H1 (cell line): Measurements from ENCODE around the gene CKM. TPM values are rescaled to one million over a fixed set of nuclear protein-coding genes. Genes with fewer than 3 reads are reported as not detected.
A peak's percentile ranks its signal among the peaks of the same experiment; 100 is the strongest.

Source experiments
- CTCF ChIA-PET: fragments of 300-600 bp; sonication (Branson Sonifier 250); formaldehyde crosslinking; loops from one replicate; lab custom pipeline; 2021; ENCODE audit not compliant: partially characterized antibody; lab: Charles Lee
- POLR2A ChIA-PET: fragments of 300-600 bp; sonication (Branson Sonifier 250); formaldehyde crosslinking; loops from one replicate; lab custom pipeline; 2021; ENCODE audit warnings: inconsistent platforms; ENCODE audit not compliant: partially characterized antibody; lab: Charles Lee
- DNase-seq, 2 experiments: peaks; one replicate each; pipeline versions ENCODE4 v3.0.0 to v3.0.0-alpha.2; 2010 to 2022; ENCODE audit warnings: low spot score in 2 of 2, low read depth in 1 of 2, mixed read lengths in 1 of 2
- FAIRE-seq: peaks from 2 replicates; lab custom pipeline; 2011; peaks lifted over from hg19 to GRCh38; lab: Jason Lieb, UNC
- H2AFZ ChIP-seq: 2 replicates; pipeline ENCODE4 v1.8.1; 2012; ENCODE audit warnings: low read length, inconsistent platforms
- H2AK5ac ChIP-seq: 2 replicates; pipeline ENCODE4 v1.6.1; 2013; ENCODE audit warnings: low read depth, low read length
- H2BK120ac ChIP-seq: replicated peaks from 2 replicates; pipeline ENCODE3; 2013; ENCODE audit warnings: low read depth, low read length, inconsistent platforms
- H2BK12ac ChIP-seq: 2 replicates; pipeline ENCODE4 v1.6.1; 2013; ENCODE audit warnings: low read depth, low read length
- H2BK15ac ChIP-seq: 2 replicates; pipeline ENCODE4 v1.6.1; 2013; ENCODE audit warnings: low read length
- H2BK20ac ChIP-seq: 2 replicates; pipeline ENCODE4 v1.6.1; 2013; ENCODE audit warnings: low read length
- H2BK5ac ChIP-seq: 2 replicates; pipeline ENCODE4 v1.6.1; 2013; ENCODE audit warnings: low read depth, low read length
- H3K14ac ChIP-seq: 2 replicates; pipeline ENCODE4 v1.6.1; 2013; ENCODE audit warnings: inconsistent platforms; ENCODE audit not compliant: insufficient read length
- H3K18ac ChIP-seq: 2 replicates; pipeline ENCODE4 v1.6.1; 2013; ENCODE audit warnings: low read length; ENCODE audit errors: extremely low read depth
- H3K23ac ChIP-seq: 2 replicates; pipeline ENCODE4 v1.6.1; 2013; ENCODE audit warnings: inconsistent platforms; ENCODE audit not compliant: insufficient read length
- H3K23me2 ChIP-seq: 2 replicates; pipeline ENCODE4 v1.6.1; 2013; ENCODE audit warnings: low read depth, low read length
- H3K27ac ChIP-seq: 2 replicates; pipeline ENCODE4 v1.6.1; 2011; ENCODE audit warnings: low read depth, low read length, inconsistent platforms
- H3K27me3 ChIP-seq, 4 experiments: replicated peaks in 1 of 4; 1 replicate in 1 of 4; 2 replicates in 3 of 4; pipeline versions ENCODE4 v1.6.1 to v1.8.1; 2011 to 2013; ENCODE audit warnings: low read length in 3 of 4, mild to moderate bottlenecking in 3 of 4, inconsistent platforms in 2 of 4, mixed read lengths in 2 of 4, moderate library complexity in 1 of 4; ENCODE audit not compliant: control insufficient read depth in 3 of 4, insufficient read depth in 3 of 4; ENCODE audit errors: extremely low read depth in 1 of 4
- H3K36me3 ChIP-seq, 4 experiments: 2 replicates each; pipeline versions ENCODE4 v1.6.1 to v1.8.1; 2011 to 2013; ENCODE audit warnings: mild to moderate bottlenecking in 4 of 4, low read length in 3 of 4, moderate library complexity in 2 of 4, control low read depth in 1 of 4, inconsistent platforms in 1 of 4; ENCODE audit not compliant: insufficient read depth in 4 of 4, control insufficient read depth in 2 of 4
- H3K4ac ChIP-seq: replicated peaks from 2 replicates; pipeline ENCODE3; 2013; ENCODE audit warnings: low read length, low read depth, mixed read lengths, inconsistent platforms; ENCODE audit not compliant: insufficient read length
- H3K4me1 ChIP-seq, 4 experiments: replicated peaks in 1 of 4; 1 replicate in 1 of 4; 2 replicates in 3 of 4; pipeline versions ENCODE4 v1.6.1 to v1.8.1; 2011 to 2013; ENCODE audit warnings: low read length in 3 of 4, inconsistent platforms in 2 of 4, mixed read lengths in 1 of 4; ENCODE audit not compliant: insufficient read depth in 4 of 4, control insufficient read depth in 3 of 4
- H3K4me2 ChIP-seq, 2 experiments: 2 replicates each; pipeline versions ENCODE4 v1.6.1 to v1.8.1; 2011 to 2013; ENCODE audit warnings: low read depth in 2 of 2, low read length in 2 of 2, control low read depth in 1 of 2, inconsistent platforms in 1 of 2, mild to moderate bottlenecking in 1 of 2; ENCODE audit not compliant: insufficient read depth in 1 of 2
- H3K4me3 ChIP-seq, 4 experiments: fragments of 200-600, 300-600 bp in 1 of 4; sonication (generic), shearing (Covaris generic), sonication (Bioruptor Twin) in 1 of 4; 2 replicates each; pipeline versions ENCODE4 v1.5.1 to v1.8.1; 2011 to 2016; ENCODE audit warnings: low read length in 4 of 4, low read depth in 3 of 4, control low read depth in 2 of 4, inconsistent platforms in 2 of 4, mild to moderate bottlenecking in 2 of 4, mixed read lengths in 1 of 4, moderate library complexity in 1 of 4; ENCODE audit not compliant: insufficient read depth in 2 of 4; ENCODE audit errors: extremely low read depth in 1 of 4
- H3K56ac ChIP-seq: replicated peaks from 2 replicates; pipeline ENCODE3; 2013; ENCODE audit warnings: low read depth, mild to moderate bottlenecking, mixed read lengths, low read length, inconsistent platforms; ENCODE audit not compliant: insufficient read length
- H3K79me1 ChIP-seq: 2 replicates; pipeline ENCODE4 v1.6.1; 2013; ENCODE audit warnings: low read depth, low read length, control low read depth
- H3K79me2 ChIP-seq, 2 experiments: 2 replicates each; pipeline versions ENCODE4 v1.6.1 to v1.8.1; 2012 to 2013; ENCODE audit warnings: low read length in 2 of 2, mild to moderate bottlenecking in 2 of 2, inconsistent platforms in 1 of 2; ENCODE audit not compliant: insufficient read depth in 2 of 2, control insufficient read depth in 1 of 2
- H3K9ac ChIP-seq, 4 experiments: replicated peaks in 1 of 4; 1 replicate in 1 of 4; 2 replicates in 3 of 4; pipeline versions ENCODE4 v1.6.1 to v1.8.1; 2011 to 2013; ENCODE audit warnings: low read depth in 3 of 4, low read length in 3 of 4, control low read depth in 2 of 4, mild to moderate bottlenecking in 2 of 4, moderate library complexity in 2 of 4, inconsistent platforms in 1 of 4; ENCODE audit errors: extremely low read depth in 1 of 4
- H3K9me3 ChIP-seq, 2 experiments: 2 replicates each; pipeline versions ENCODE4 v1.6.1 to v1.8.1; 2012 to 2013; ENCODE audit warnings: mild to moderate bottlenecking in 2 of 2, moderate library complexity in 2 of 2, control low read depth in 1 of 2, inconsistent platforms in 1 of 2, low read depth in 1 of 2, low read length in 1 of 2, mixed read lengths in 1 of 2; ENCODE audit not compliant: insufficient read depth in 2 of 2
- H4K20me1 ChIP-seq, 2 experiments: replicated peaks in 1 of 2; 2 replicates each; pipeline versions ENCODE3 to v1.8.1; 2011 to 2013; ENCODE audit warnings: inconsistent platforms in 2 of 2, low read length in 2 of 2, mild to moderate bottlenecking in 1 of 2; ENCODE audit not compliant: insufficient read depth in 2 of 2, control insufficient read depth in 1 of 2
- H4K5ac ChIP-seq: 2 replicates; pipeline ENCODE4 v1.6.1; 2013; ENCODE audit warnings: low read length, low read depth, mixed read lengths, inconsistent platforms; ENCODE audit not compliant: insufficient read length
- H4K8ac ChIP-seq: 2 replicates; pipeline ENCODE4 v1.8.0; 2013; ENCODE audit warnings: mild to moderate bottlenecking, moderate library complexity, low read length, inconsistent platforms; ENCODE audit not compliant: insufficient read depth; ENCODE audit errors: extremely low read depth
- H4K91ac ChIP-seq: replicated peaks from 2 replicates; pipeline ENCODE3; 2013; ENCODE audit warnings: low read length, mixed read lengths, inconsistent platforms; ENCODE audit not compliant: insufficient read length
- SAP30 ChIP-seq: fragments of 300-600 bp; sonication (generic); IDR thresholded peaks from 2 replicates; pipeline ENCODE4 v1.7.1; 2012; ENCODE audit warnings: low read length, moderate library complexity, mild to moderate bottlenecking, inconsistent platforms; ENCODE audit not compliant: insufficient read depth, insufficient replicate concordance
- SP1 ChIP-seq: IDR thresholded peaks from 2 replicates; pipeline ENCODE4 v1.6.1; 2011; ENCODE audit warnings: low read depth, low read length
- SP2 ChIP-seq: IDR thresholded peaks from 2 replicates; pipeline ENCODE4 v1.6.1; 2012; ENCODE audit warnings: mild to moderate bottlenecking, low read length, inconsistent platforms
- WGBS, 2 experiments: shearing (Covaris generic) in 1 of 2; methylation state at CpG; one replicate each; pipeline versions ENCODE4 v1.1.6 to v1.1.7; 2013 to 2015; ENCODE audit warnings: low lambda C conversion rate in 2 of 2, mixed read lengths in 2 of 2, inconsistent platforms in 1 of 2, low coverage in 1 of 2, missing lambda C conversion rate in 1 of 2; ENCODE audit not compliant: insufficient replicate concordance in 2 of 2, insufficient coverage in 1 of 2, insufficient read length in 1 of 2; ENCODE audit errors: extremely low coverage in 1 of 2, missing lambda C conversion rate in 1 of 2; 5-methylcytosine and 5-hydroxymethylcytosine counted together
- polyA plus RNA-seq, 7 experiments: library from polyadenylated mRNA; depleted of rRNA in 3 of 7; stranded (reverse) in 5 of 7; unstranded in 2 of 7; fragments of >200 nt in 5 of 7; fragments of 200-250 nt in 2 of 7; gene quantifications; 1 replicate in 5 of 7; 2 replicates in 1 of 7; 4 replicates in 1 of 7; pipeline versions ENCODE4 v1.2.1 to v1.2.3, GENCODE V29; 2011 to 2013; ENCODE audit warnings: missing spikeins in 2 of 7, mixed read lengths in 2 of 7
- total RNA-seq: library from RNA; stranded (reverse); fragmentation: NEBNext Ultra II Directional; extraction: Animal tissue kit (Norgen Biotek cat#: 25700); gene quantifications from 2 replicates; pipeline ENCODE4 v1.2.1, GENCODE V29; 2021

Gene CKM
- total and polyA plus RNA-seq, 2 of the 8 experiments (the other 6 are each of a cell fraction or from before 2014, with no cell fraction given): 0.08 TPM; not detected in 1

GRCh38 chr19:45305421-45305820 lies 17.3 kb downstream of the CKM start:
- H4K8ac ChIP-seq: no peak overlapping the region
- no peaks in the 10 kb centered on the region; a peak in 2 of 7 replicates for H3K4me1 ChIP-seq
- CTCF ChIA-PET: interaction anchor here (0.6 to 1.0 kb wide), 2 partner anchors 9 to 1332 kb away, joined by 3 read pairs; no protein-coding TSS in a partner anchor
- H3K4me3 ChIP-seq: no peak overlapping the region
- WGBS, 2 experiments: 52% methylated on average over 5 of the region's 5 CpGs; no CpG with 5 or more reads in 1 of the 2 experiments
- no peak for DNase-seq
- H2BK120ac ChIP-seq: no peak overlapping the region
- 0 out of 2 replicates have a peak overlapping the region, but pooled peaks have one; percentile 43 for H2BK20ac ChIP-seq
- no peak overlapping the region for H4K91ac ChIP-seq
- no peak overlapping the region for H3K27ac ChIP-seq
- no peaks in the 10 kb centered on the region for H3K23me2 ChIP-seq
- no peak overlapping the region for H3K56ac ChIP-seq
- H4K20me1 ChIP-seq: no peaks in the 10 kb centered on the region
- H3K36me3 ChIP-seq: no peaks in the 10 kb centered on the region; a peak in 1 of 8 replicates
- no peak overlapping the region for H3K9ac ChIP-seq
- H4K5ac ChIP-seq: no peak overlapping the region
- H2AFZ ChIP-seq: no peak overlapping the region
- no peak overlapping the region for H3K4me2 ChIP-seq
- no peak overlapping the region for H3K14ac ChIP-seq
- H3K23ac ChIP-seq: no peak overlapping the region
- H2AK5ac ChIP-seq: 0 out of 2 replicates have a peak overlapping the region, but pooled peaks have one; percentile 86
- no peak overlapping the region for H3K4ac ChIP-seq
- no peak for FAIRE-seq
- no peak overlapping the region for H2BK15ac ChIP-seq
- H2BK12ac ChIP-seq: no peak overlapping the region
- H3K79me2 ChIP-seq: no peaks in the 10 kb centered on the region
- POLR2A ChIA-PET: interaction anchor here (0.6 to 1.4 kb wide), 3 partner anchors 19 to 61 kb away, joined by 3 to 4 read pairs (median 3); no protein-coding TSS in a partner anchor
- TF ChIP-seq SP2: peak; percentile 16; the same call in 1 of the 2 replicates
- no peak for TF ChIP-seq SAP30
- 0 out of 2 replicates have a peak, but pooled peaks have one; percentile 46 for TF ChIP-seq SP1
- no peaks in the 10 kb centered on the region for H3K9me3 ChIP-seq
- no peak overlapping the region for H2BK5ac ChIP-seq
- peaks cover 0 to 13% (median 10%) of the 10 kb centered on the region in 4 experiments; a peak in 3 of 7 replicates for H3K27me3 ChIP-seq
- no peaks in the 10 kb centered on the region for H3K79me1 ChIP-seq
- H3K18ac ChIP-seq: no peak overlapping the region
